NCI-H1417 (cell line): Measurements from ENCODE around the gene FAM163B.

Source experiments
- DNase-seq, 3 experiments: peaks; one replicate each; lab custom pipeline; 2025; lab: John Stamatoyannopoulos, UW

The FAM163B gene

DNA sequence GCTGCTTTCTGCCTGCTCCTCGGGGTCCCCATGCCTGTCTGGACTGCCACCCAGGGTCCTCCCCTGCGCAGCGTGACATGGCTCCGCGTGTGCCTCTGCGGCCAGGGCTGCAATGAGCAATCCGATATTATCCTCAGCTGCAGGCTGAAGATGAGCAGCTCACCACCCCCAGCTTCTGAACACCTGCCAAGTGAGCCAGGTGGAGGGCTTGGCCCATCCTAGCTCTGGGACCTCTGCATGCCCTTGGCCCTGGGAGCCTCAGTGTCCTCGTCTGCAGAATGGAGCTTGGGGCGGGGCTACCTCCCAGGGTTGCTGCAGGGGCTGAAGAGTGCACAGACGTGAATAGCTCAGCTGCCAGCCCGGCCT is 80.3 kb downstream of the FAM163B start:
- DNase-seq = peak in 2 of 3 experiments; percentile 16 to 18

DNA sequence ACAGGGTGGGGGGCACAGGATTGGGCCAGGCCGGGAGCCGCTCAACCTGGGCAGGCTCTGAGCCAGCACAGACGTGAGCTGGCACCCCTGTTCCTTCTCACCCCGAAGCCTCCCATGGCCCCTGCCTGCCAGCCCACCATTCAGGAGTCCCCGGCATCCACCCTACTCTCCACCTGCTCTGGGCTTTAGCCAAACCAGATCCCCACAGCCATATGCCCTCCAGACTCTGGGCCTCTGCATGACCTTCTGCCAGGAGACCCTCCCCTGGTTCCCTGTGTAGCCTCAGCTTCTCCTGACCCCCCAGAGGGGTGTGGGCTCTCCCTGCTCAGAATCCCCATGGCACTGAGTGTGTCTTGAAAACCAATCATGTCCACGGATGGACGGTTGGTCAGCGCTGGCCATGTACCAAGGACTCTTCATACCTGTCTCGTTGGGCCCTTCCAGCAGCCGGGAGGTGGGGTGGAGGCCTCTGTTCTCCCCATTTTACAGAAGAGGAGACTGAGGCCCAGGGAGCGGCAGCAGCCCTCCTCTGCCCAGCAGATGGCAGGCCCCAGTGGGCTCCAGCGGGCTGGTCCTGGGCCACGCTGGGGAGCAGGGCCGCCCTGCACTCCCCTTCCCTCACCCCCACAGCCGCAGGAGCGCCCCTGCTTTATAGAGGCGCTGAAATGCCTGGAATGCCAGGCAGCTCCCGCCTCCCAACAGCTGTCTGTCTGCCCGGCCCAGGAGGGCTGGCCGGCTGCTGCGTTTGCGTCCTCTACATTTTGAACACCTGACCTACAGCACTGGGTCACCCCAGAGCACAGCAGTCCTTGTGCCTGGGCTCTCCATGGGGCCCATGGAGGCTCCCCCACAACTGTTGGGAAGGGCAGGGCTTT is 81.0 kb downstream of the FAM163B start:
- no peak for DNase-seq

DNA sequence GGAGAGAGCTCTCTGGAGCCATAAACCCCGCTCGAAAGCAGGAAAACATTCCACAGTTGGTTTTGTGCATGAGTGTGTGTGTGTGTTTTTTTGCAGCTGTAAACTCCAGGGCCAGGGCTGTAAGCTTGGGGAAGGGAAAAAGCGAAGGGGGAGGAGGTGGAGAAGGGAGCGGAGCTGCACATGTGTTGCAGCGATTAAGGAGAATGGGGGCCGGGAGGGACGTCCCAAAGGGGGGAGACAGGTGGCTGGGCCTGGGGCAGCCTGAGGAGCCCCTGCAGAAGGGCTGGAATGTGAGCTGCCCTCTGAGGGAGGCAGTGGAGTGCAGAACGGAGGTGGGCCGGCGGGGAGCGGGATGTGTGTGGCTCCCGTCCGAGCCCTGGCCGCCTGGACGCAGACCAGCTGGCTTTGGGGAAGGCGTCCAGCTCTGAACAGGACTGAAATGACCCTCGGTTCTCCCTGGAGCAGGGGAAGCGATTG is 81.7 kb downstream of the FAM163B start:
- DNase-seq = no peak
